ENCODE results near the gene CYP4V2. TPM values are rescaled to one million over a fixed set of nuclear protein-coding genes. Genes with fewer than 3 reads are reported as not detected.

The CYP4V2 gene
- total RNA-seq, 4 donors from 2014 or later = 44.0 to 83.8 (median 61.3) TPM

GRCh38 chr4:186260117-186260503 is 68.7 kb downstream of the CYP4V2 start:
- intact Hi-C loops (cut with DNase I; ENCODE audit: low total_unique reads) (no loop called here), in situ Hi-C loops (cut with MboI; ENCODE audit: low pct_ligation_motif_present in 1 of 4, low pct_unique_long_range_greater_than_20kb in 1 of 4, low sequenced_read_pairs in 3 of 4) (no loop called here)
- no peaks in the 10 kb centered on the region for H3K9me3 ChIP-seq
- H3K4me1 ChIP-seq = no peaks in the 10 kb centered on the region
- 51 to 69% methylated on average over 3 to 6 of the region's 6 CpGs for WGBS, 2 donors (ENCODE audit: low coverage in 1 of 2)
- H3K36me3 ChIP-seq = no peaks in the 10 kb centered on the region
- no peak for DNase-seq
- no peak for TF ChIP-seq CTCF (IDR thresholded peaks at IDR 0.05)
- TF ChIP-seq EP300 (IDR thresholded peaks at IDR 0.05; ENCODE audit: low read depth) = no peak
- no peak for TF ChIP-seq POLR2AphosphoS5 (IDR thresholded peaks at IDR 0.05)
- TF ChIP-seq POLR2A (IDR thresholded peaks at IDR 0.05) = no peak
- H3K27ac ChIP-seq = no peak overlapping the region
- H3K4me3 ChIP-seq = no peak overlapping the region
- no peaks in the 10 kb centered on the region for H3K27me3 ChIP-seq

Other genes starting within 250 kb of the CYP4V2 start
- 10 to 100 TPM in 2 of 4 donors, 1 to 10 TPM in 1, under 1 TPM in 1; 0.20 to 20.1 (median 9.8) TPM for gene TLR3, start 122.4 kb upstream of the CYP4V2 start, total RNA-seq
- gene FAM149A, start 86.9 kb upstream of the CYP4V2 start, total RNA-seq = 10 to 100 TPM; 10.8 to 20.1 (median 16.2) TPM
- 1 to 10 TPM in 3 of 4 donors, not detected in 1; 1.7 to 2.0 (median 1.9) TPM for gene KLKB1, start 35.9 kb downstream of the CYP4V2 start, total RNA-seq
- gene F11, start 74.6 kb downstream of the CYP4V2 start, total RNA-seq = not detected

Measured in transverse colon (tissue), 4 donors.